HG02623 (cell line): ENCODE measurements around the gene RO60.

Experiments used
- ATAC-seq: cut with Tn5 transposase; IDR thresholded peaks from one replicate; pipeline ENCODE4 v1.9.1; 2021; ENCODE audit warnings: moderate library complexity; ENCODE audit not compliant: unreplicated experiment

RO60 gene

GRCh38 chr1:193060406-193060805, 994 bp downstream of the RO60 start:
- no peak for ATAC-seq

GRCh38 chr1:193060938-193061337, 1.5 kb downstream of the RO60 start:
- ATAC-seq: no peak

- no peak for ATAC-seq
Observed at GRCh38 chr1:193062698-193063463, 3.5 kb downstream of the RO60 start.

GRCh38 chr1:193065954-193066353, 6.5 kb downstream of the RO60 start:
- no peak for ATAC-seq

GRCh38 chr1:193066606-193067005, 7.2 kb downstream of the RO60 start:
- ATAC-seq: no peak

- ATAC-seq: no peak
Observed at GRCh38 chr1:193068013-193068412, 8.6 kb downstream of the RO60 start.

- no peak for ATAC-seq
Observed at GRCh38 chr1:193069748-193070385, 10.5 kb downstream of the RO60 start.

- ATAC-seq: no peak
Observed at GRCh38 chr1:193070386-193070753, 11.0 kb downstream of the RO60 start.

- peak; percentile 47 for ATAC-seq
Observed at GRCh38 chr1:193070942-193071341, 11.5 kb downstream of the RO60 start.

GRCh38 chr1:193077991-193078390, 18.6 kb downstream of the RO60 start:
- no peak for ATAC-seq

- no peak for ATAC-seq
Observed at GRCh38 chr1:193079187-193079586, 19.8 kb downstream of the RO60 start.

GRCh38 chr1:193083365-193084088, 24.1 kb downstream of the RO60 start:
- peak; percentile 97 for ATAC-seq

GRCh38 chr1:193085263-193085662, 25.9 kb downstream of the RO60 start:
- ATAC-seq: no peak

- ATAC-seq: no peak
Observed at GRCh38 chr1:193086342-193086741, 26.9 kb downstream of the RO60 start.

- ATAC-seq: no peak
Observed at GRCh38 chr1:193087893-193088292, 28.5 kb downstream of the RO60 start.

- ATAC-seq: no peak
Observed at GRCh38 chr1:193090865-193091264, 31.5 kb downstream of the RO60 start.

GRCh38 chr1:193094112-193094511, 34.7 kb downstream of the RO60 start:
- ATAC-seq: no peak

GRCh38 chr1:193102662-193103061, 43.2 kb downstream of the RO60 start:
- ATAC-seq: no peak

GRCh38 chr1:193103759-193104501, 44.5 kb downstream of the RO60 start:
- no peak for ATAC-seq

GRCh38 chr1:193104502-193104906, 45.1 kb downstream of the RO60 start:
- peak; percentile 33 for ATAC-seq
